HG03045 (cell line): Measurements from ENCODE around the gene GABRR1.
"Not testable (repeated sequence)": the region's sequence is repeated elsewhere in the genome, so short reads cannot be mapped to it uniquely, and the experiment has no call there.

Source experiments
- ATAC-seq: cut with Tn5 transposase; IDR thresholded peaks from one replicate; pipeline ENCODE4 v1.9.1; 2021; ENCODE audit warnings: mild to moderate bottlenecking, moderate library complexity; ENCODE audit not compliant: unreplicated experiment

Gene GABRR1

GRCh38 chr6:89161326-89162046, 55.7 kb downstream of the GABRR1 start:
- ATAC-seq: no peak

DNA sequence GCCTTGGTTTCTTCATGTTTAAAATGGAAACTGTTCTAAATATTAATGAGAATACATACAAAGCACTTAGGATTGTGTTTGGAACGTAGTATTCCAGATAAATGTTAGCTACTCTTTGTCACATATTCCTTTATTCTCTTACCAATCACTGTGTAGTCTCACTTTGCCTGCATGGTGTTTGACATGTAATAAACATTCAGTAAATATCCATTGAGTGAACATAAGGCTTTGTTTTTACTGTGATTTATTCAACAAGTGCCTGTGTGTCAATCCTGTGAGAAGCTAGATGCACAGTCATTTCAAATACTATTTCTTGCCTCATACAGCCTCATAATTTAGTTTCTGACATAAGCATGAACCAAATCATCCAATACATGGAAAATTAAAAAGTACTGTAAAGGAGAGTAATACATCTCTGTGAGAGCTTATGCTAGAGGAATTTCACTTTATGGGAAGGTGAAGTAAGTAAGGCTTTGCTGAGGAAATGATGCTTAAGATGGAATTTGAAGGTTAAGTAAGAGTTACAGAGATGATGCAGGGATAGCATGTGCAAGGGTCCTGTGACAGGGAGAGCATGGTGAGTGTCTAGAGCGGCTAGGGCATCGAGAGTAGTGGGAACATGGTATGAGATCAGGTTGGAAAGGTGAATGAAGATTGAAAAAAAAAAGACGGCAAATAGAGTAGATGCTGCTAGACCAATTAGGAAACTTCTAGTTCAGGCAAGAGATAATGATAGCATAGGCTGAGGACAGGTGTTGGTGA, 56.6 kb downstream of the GABRR1 start:
- ATAC-seq: no peak

DNA sequence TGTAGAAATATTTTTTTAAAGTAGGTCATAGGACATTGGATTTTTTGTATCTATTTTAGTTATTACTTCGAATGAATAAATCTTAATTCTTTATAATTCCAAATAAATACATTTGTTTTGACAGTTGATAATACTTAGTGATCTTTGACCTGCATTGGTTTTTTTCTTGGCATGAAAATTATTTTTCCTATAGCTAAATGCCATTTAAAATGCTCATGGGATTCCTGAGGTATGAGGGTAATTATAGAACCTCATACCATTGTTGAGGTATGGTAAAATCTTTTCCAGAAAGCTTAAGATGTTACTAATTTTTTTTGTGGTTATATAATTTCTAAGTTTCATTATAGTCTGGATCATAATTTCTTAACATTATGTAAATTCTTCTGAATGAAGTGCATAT, 63.0 kb downstream of the GABRR1 start:
- ATAC-seq: no peak

DNA sequence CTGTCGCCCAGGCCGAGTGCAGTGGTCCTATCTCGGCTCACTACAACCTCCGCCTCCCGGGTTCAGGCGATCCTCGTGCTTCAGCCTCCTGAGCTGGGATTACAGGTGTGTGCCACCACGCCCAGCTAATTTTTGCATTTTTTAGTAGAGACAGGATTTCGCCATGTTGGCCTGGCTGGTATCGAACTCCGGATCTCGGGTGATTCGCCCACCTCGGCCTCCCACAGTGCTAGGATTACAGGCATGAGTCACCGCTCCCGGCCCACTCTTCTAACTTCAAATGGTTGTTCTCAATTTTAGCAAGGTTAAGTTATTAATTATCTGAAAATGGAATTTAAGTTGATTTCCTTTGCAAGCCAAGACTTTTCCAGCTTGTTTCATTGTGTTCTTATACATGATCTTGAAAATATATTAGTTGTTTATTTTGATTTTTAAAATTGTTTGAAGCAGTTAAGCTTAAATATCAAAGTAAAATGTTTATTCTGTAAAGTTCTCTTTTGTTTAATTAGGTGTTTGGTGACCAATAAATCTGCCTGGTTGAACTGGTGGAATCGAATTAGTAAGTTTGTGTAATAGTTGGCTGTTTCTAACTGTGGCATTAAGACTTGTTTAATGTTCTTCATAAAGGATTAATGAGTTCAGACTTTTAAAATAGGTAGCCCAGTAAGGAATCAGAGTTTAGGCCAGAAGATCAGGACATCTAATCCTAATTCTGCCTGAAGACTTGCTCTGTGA, 69.0 kb downstream of the GABRR1 start:
- no peak for ATAC-seq

- no peak for ATAC-seq
These were observed 70.1 kb downstream of the GABRR1 start for GRCh38 chr6:89146718-89147700.

DNA sequence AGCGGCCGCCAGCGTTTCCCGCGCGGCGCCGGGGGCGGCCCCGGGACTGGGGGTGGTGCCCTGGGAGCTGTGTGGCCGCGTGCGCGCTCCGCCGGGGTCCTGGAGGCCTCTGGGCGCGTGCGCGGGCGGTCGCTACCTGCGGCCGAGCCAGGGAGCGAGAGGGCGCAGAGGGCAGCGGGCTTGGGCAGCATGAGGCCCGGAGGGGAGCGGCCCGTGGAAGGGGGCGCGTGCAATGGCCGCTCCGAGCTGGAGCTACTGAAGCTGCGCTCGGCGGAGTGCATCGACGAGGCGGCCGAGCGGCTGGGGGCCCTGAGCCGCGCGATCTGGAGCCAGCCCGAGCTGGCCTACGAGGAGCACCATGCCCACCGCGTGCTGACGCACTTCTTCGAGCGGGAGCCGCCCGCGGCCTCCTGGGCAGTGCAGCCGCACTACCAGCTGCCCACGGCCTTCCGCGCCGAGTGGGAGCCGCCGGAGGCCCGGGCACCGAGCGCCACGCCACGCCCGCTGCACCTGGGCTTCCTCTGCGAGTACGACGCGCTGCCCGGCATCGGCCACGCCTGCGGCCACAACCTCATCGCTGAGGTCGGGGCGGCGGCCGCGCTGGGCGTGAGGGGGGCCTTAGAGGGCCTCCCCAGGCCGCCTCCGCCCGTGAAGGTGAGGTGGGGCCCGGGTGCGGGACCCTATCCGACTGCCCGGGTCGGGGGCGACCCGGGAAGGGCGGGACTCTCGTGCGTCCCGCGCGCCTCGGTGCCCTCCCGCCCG, 71.0 kb downstream of the GABRR1 start, which contains the start of gene PM20D2:
PM20D2 (plus strand) TSS at position 100 of the 762 bp plus-strand sequence; CDS start at position 190, 90 bp downstream.
- ATAC-seq: peak; percentile 79

DNA sequence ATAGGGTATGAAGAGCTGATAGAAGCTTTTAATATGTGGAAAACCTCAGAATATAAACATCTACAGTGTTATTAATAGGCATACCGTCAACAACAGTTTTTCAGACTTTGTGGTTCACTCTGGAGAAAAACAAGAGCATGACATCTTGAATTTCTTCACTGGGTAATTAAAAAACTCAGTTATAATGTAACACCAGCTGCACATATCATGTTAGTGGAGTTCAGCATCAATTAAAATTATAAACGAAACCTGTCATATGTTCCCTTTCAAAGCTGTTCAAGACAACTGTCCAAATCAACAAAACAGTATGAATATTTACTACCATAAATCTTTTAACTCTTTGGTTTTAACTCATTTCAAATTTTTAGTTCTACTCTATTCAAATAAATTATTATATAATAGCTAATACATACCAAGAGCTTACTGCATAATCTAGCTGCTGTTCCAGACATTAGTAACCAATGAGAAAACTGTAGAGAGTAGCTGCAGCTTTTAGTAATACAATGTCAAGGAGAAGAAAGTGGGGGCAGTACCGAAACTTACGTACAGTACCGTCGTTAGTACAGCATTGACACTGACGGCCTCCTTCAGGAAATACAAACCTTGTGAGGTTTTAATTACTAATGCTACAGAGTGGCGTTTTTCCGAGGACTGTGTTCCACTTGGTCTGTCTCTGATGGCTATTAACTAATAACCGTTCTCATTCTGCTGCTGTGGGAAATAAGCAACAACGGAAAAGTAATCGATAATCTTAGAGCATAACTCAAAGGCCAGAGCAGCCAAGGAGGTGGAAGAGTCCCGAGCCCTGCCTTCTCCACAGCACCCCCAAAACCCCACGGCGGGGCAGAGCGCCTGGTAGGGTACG, 71.8 kb downstream of the GABRR1 start:
- ATAC-seq: peak; percentile 57

- ATAC-seq: no peak
These were observed 72.7 kb downstream of the GABRR1 start for GRCh38 chr6:89144354-89144906.

GRCh38 chr6:89140347-89141156, 76.6 kb downstream of the GABRR1 start:
- ATAC-seq: no peak

- no peak for ATAC-seq
These were observed 77.4 kb downstream of the GABRR1 start for GRCh38 chr6:89139509-89140346.

- ATAC-seq: no peak
These were observed 79.0 kb downstream of the GABRR1 start for GRCh38 chr6:89138173-89138572.

DNA sequence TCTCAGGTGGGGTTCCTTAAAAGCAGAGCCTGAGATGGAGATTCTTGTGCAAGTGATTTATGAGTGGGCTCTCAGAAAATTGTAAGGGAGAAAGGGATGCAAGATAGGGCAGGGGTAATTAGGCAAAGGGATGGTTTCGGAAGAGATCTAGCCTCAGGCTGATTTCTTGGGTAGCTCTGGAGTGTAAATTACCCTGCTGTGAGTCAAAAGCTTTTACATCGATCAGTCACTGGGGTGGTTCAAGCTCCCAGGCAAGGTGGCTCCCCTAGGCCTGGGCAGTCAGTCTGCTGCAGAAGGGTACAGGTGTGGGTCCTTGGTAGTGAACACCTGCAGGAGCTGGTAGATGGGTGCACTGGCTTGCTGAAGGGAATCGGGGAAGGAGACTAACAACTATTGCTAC, 82.4 kb downstream of the GABRR1 start:
- no peak for ATAC-seq

DNA sequence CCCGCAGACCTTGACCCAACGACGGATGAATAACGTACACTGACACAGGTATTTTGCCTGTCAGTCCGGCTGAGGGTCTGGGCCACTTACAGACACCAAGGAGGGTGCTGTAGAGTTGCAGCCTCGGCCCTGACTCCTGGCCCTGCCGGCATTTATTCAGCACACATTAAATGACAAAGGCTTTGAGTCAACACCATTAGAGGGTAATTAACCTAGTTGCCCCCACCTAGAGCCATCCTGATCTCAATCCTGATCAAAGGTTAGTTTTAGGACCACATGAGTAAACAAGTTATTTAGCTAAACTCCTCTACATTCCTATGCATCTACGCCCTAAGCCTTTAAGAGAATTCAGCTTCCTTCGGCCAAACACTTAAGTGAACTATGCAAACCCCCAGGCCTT, 83.2 kb downstream of the GABRR1 start:
- ATAC-seq: no peak

- ATAC-seq: no peak
These were observed 85.1 kb downstream of the GABRR1 start for GRCh38 chr6:89132057-89132456.

DNA sequence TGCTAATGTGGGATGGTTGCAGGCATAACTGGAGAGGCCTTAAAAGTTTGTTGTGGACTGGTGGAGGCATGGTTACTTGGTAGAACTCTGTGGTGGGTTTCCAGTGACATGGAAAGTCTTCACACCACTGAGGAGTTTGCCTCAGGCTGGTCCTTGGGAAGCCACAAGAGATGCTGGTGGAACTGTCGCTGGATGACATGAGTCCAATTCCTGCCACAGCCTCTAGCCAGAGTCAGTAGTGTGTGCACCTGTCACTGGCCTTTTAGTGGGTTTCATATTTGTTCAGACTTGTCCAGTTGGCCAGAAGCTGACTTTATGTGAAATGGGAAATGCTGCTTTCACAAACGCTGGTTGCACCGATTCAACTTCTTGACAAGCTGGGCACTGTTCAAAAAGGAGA, 85.6 kb downstream of the GABRR1 start:
- no peak for ATAC-seq

DNA sequence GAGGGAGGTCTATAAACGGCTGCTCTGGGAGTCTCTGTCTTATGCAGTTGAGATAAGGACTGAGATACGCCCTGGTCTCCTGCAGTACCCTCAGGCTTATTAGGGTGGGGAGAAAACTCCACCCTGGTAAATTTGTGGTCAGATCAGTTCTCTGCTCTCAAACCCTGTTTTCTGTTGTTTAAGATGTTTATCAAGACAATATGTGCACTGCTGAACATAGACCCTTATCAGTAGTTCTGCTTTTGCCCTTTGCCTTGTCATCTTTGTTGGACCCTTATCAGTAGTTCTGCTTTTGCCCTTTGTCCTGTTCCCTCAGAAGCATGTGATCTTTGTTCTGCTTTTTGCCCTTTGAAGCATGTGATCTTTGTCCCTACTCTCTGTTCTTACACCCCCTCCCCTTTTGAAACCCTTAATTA, 88.9 kb downstream of the GABRR1 start:
- not testable (repeated sequence) for ATAC-seq
